Measurements from ENCODE around the gene C14orf180. TPM values are rescaled to one million over a fixed set of nuclear protein-coding genes. Genes with fewer than 3 reads are reported as not detected.

Gene C14orf180
- polyA plus RNA-seq, 2 of the 4 experiments (the other 2 are of a cell fraction): not detected

GRCh38 chr14:104558231-104559027 lies 21.1 kb upstream of the C14orf180 start:
- DNase-seq (ENCODE audit: low read depth in 1 of 2, low spot score in 1 of 2) (no peak), ATAC-seq (no peak), FAIRE-seq (no peak)
- 62% methylated on average over 10 of the region's 16 CpGs for WGBS (ENCODE audit: missing lambda C conversion rate)
- no peaks in the 10 kb centered on the region for H3K9me3 ChIP-seq
- H3K4me2 ChIP-seq: no peak overlapping the region
- H3K4me1 ChIP-seq: peaks cover under 1% of the 10 kb centered on the region; the same call in 1 of the 3 replicates
- TF ChIP-seq NFE2L2 (conservative IDR thresholded peaks at IDR 0.05; ENCODE audit: low read length): no peak
- TF ChIP-seq MYC (IDR thresholded peaks at IDR 0.05; ENCODE audit: borderline replicate concordance, low read length): no peak
- no peak for TF ChIP-seq E2F6 (IDR thresholded peaks at IDR 0.05; ENCODE audit: borderline replicate concordance, low read depth)
- TF ChIP-seq HOXB13 (CRISPR knock-in tag; IDR thresholded peaks at IDR 0.05; ENCODE audit: low read depth): no peak
- no peak for TF ChIP-seq HOXB5 (CRISPR knock-in tag; IDR thresholded peaks at IDR 0.05)
- no peak for TF ChIP-seq SMC3 (IDR thresholded peaks at IDR 0.05)
- TF ChIP-seq ESRRA (IDR thresholded peaks at IDR 0.05; ENCODE audit: borderline replicate concordance, low read length): no peak
- no peak for TF ChIP-seq EHF (CRISPR knock-in tag; IDR thresholded peaks at IDR 0.05)
- TF ChIP-seq KDM5A (IDR thresholded peaks at IDR 0.05): no peak
- no peak for TF ChIP-seq RARB (CRISPR knock-in tag; IDR thresholded peaks at IDR 0.05)
- TF ChIP-seq ATOH8 (CRISPR knock-in tag; IDR thresholded peaks at IDR 0.05; ENCODE audit: low read depth): no peak
- TF ChIP-seq REST (IDR thresholded peaks at IDR 0.05): no peak
- TF ChIP-seq JUN (IDR thresholded peaks at IDR 0.05): no peak
- TF ChIP-seq RAD21 (conservative IDR thresholded peaks at IDR 0.05 in 1 of 2, IDR thresholded peaks at IDR 0.05 in 1 of 2): no peak
- no peak for TF ChIP-seq CBX2 (IDR thresholded peaks at IDR 0.05; ENCODE audit: borderline replicate concordance, low read depth)
- TF ChIP-seq USF2 (IDR thresholded peaks at IDR 0.05): no peak
- no peak for TF ChIP-seq MAZ (IDR thresholded peaks at IDR 0.05; ENCODE audit: borderline replicate concordance, low read depth, low read length)
- TF ChIP-seq CBX8 (IDR thresholded peaks at IDR 0.05): no peak
- TF ChIP-seq RCOR1 (IDR thresholded peaks at IDR 0.05; ENCODE audit: low read depth, low read length): no peak
- no peak for TF ChIP-seq CTCF (IDR thresholded peaks at IDR 0.05)
- CTCF ChIA-PET: interaction anchor here (0.8 to 12.1 kb wide), 8 partner anchors 8 to 480 kb away, joined by 3 to 112 read pairs (median 3); no protein-coding TSS in a partner anchor
- no peak overlapping the region for H3K4me3 ChIP-seq
- POLR2A ChIA-PET: no interaction called here
- no peak overlapping the region for H3K27ac ChIP-seq
